ENCODE measurements around the gene CORO7.

DNA sequence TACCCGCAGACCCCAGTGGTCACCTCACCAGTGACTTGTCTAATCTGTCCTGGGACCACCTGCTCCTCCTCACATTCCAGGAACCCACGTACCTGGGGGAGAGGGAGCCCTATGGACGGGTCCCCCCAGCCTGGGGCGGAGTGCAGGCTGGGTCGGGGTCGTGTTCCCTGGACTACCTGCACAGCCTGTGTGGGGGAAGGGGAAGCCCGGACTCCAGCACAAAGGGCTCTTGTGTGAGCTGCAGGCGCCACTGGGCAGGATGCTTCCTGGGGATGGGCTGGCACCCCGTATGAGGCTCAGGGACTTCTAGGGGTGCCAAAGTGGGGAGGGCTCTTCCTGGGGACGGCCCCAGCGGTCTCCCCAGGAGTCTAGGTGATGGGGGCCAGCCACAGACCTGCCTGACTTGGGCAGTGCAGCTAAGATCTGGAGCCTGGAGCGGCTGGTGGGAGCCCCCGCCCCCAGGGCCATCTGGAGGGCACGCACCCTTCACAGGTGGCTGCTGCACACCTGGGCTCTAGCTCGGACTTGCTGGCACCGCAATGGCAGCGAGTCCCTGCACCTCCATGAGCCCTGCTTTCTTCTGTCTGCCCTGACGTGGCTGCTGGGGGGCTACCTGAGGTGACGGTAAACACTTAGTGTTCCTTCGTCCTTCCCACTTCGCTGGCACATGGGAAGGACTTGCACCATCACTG lies 37.3 kb downstream of the CORO7 start:
- TF ChIP-seq CTCF (IDR thresholded peaks at IDR 0.05): no peak
- no peak for TF ChIP-seq POLR2A (IDR thresholded peaks at IDR 0.05)

Measured in vagina (tissue), 2 donors.